Ishikawa (cell line): ENCODE results near the gene HORMAD1.
A peak's percentile ranks its signal among the peaks of the same experiment; 100 is the strongest.

ENCODE experiments used
- CEBPB ChIP-seq: IDR thresholded peaks from 2 replicates; pipeline ENCODE4 v1.6.1; 2012
- CREB1 ChIP-seq: IDR thresholded peaks from 2 replicates; pipeline ENCODE4 v1.6.1; 2012; ENCODE audit warnings: low read depth
- EGR1 ChIP-seq: IDR thresholded peaks from 2 replicates; pipeline ENCODE4 v1.6.1; 2012
- EP300 ChIP-seq: IDR thresholded peaks from 2 replicates; pipeline ENCODE4 v1.6.1; 2012; ENCODE audit warnings: borderline replicate concordance
- FOXM1 ChIP-seq: IDR thresholded peaks from 2 replicates; pipeline ENCODE4 v1.6.1; 2012; ENCODE audit warnings: low read depth, borderline replicate concordance
- MAX ChIP-seq: IDR thresholded peaks from 2 replicates; pipeline ENCODE4 v1.6.1; 2012
- NFIC ChIP-seq: IDR thresholded peaks from 2 replicates; pipeline ENCODE4 v1.6.1; 2012
- RAD21 ChIP-seq: IDR thresholded peaks from 2 replicates; pipeline ENCODE4 v1.6.1; 2012; ENCODE audit warnings: low read depth
- REST ChIP-seq: IDR thresholded peaks from 2 replicates; pipeline ENCODE4 v1.6.1; 2012; ENCODE audit warnings: low read depth, mild to moderate bottlenecking
- TAF1 ChIP-seq: IDR thresholded peaks from 2 replicates; pipeline ENCODE4 v1.6.1; 2012; ENCODE audit warnings: low read depth, mild to moderate bottlenecking
- TCF12 ChIP-seq: IDR thresholded peaks from 2 replicates; pipeline ENCODE4 v1.6.1; 2012; ENCODE audit warnings: low read depth
- TEAD4 ChIP-seq: IDR thresholded peaks from 2 replicates; pipeline ENCODE4 v1.6.1; 2012
- USF1 ChIP-seq: IDR thresholded peaks from 2 replicates; pipeline ENCODE4 v1.6.1; 2012
- YY1 ChIP-seq: IDR thresholded peaks from 2 replicates; pipeline ENCODE4 v1.6.1; 2012; ENCODE audit warnings: low read depth
- ZBTB7A ChIP-seq: IDR thresholded peaks from 2 replicates; pipeline ENCODE4 v1.6.1; 2012; ENCODE audit warnings: low read depth

HORMAD1 gene

GRCh38 chr1:150718225-150718891, 2.3 kb downstream of the HORMAD1 start:
- no peak for TF ChIP-seq REST
- TF ChIP-seq CEBPB: no peak
- TF ChIP-seq MAX: no peak
- no peak for TF ChIP-seq NFIC
- TF ChIP-seq TCF12: no peak
- no peak for TF ChIP-seq USF1
- TF ChIP-seq CREB1: no peak
- no peak for TF ChIP-seq FOXM1
- no peak for TF ChIP-seq YY1
- no peak for TF ChIP-seq TAF1

- TF ChIP-seq CREB1: no peak
- TF ChIP-seq NFIC: no peak
- TF ChIP-seq USF1: no peak
- no peak for TF ChIP-seq EP300
- TF ChIP-seq RAD21: no peak
- TF ChIP-seq ZBTB7A: no peak
- no peak for TF ChIP-seq EGR1
Observed at GRCh38 chr1:150708595-150708994, 12.1 kb downstream of the HORMAD1 start.

- TF ChIP-seq EP300: no peak
- TF ChIP-seq CEBPB: no peak
- TF ChIP-seq YY1: no peak
- TF ChIP-seq TAF1: no peak
- no peak for TF ChIP-seq MAX
- no peak for TF ChIP-seq CREB1
Observed at GRCh38 chr1:150706091-150706490, 14.6 kb downstream of the HORMAD1 start.

GRCh38 chr1:150703427-150703826, 17.3 kb downstream of the HORMAD1 start:
- TF ChIP-seq TEAD4: no peak
- TF ChIP-seq RAD21: no peak
- TF ChIP-seq CREB1: no peak
- TF ChIP-seq USF1: no peak
- no peak for TF ChIP-seq REST
- TF ChIP-seq CEBPB: no peak
- TF ChIP-seq YY1: no peak
- TF ChIP-seq TAF1: no peak
- no peak for TF ChIP-seq NFIC
- TF ChIP-seq EGR1: no peak
- TF ChIP-seq TCF12: no peak
- no peak for TF ChIP-seq ZBTB7A
- no peak for TF ChIP-seq MAX
- no peak for TF ChIP-seq EP300
- TF ChIP-seq FOXM1: no peak

GRCh38 chr1:150696995-150697927, 23.4 kb downstream of the HORMAD1 start, which contains the start of gene GOLPH3L:
Gene GOLPH3L, minus strand, starts transcription at chr1:150697154. Its CDS starts 2,316 bp downstream, at chr1:150694838.
- TF ChIP-seq TEAD4 (0 out of 2 replicates have a peak, but pooled peaks have one; percentile 1), YY1 (peak; percentile 51; the same call in 1 of the 2 replicates), CREB1 (peak; percentile 51), MAX (peak; percentile 64; the same call in 1 of the 2 replicates), TCF12 (no peak), CEBPB (no peak), TAF1 (peak; percentile 44)
